Ascending aorta (tissue), 2 donors: ENCODE measurements around the gene HSP90AB1. TPM values are rescaled to one million over a fixed set of nuclear protein-coding genes. Genes with fewer than 3 reads are reported as not detected.
A peak's percentile ranks its signal among the peaks of the same experiment; 100 is the strongest.

ENCODE experiments used
- DNase-seq, 2 donors: peaks; one replicate each; pipeline ENCODE4 v3.0.0-alpha.2; 2019; ENCODE audit warnings: low spot score in 2 of 2
- H3K27ac ChIP-seq, 2 donors: fragments of 200-600 bp; sonication (generic); one replicate each; pipeline ENCODE4 v1.5.1; 2016 to 2017; ENCODE audit warnings: mild to moderate bottlenecking in 1 of 2
- H3K27me3 ChIP-seq: fragments of 200-600 bp; sonication (generic); one replicate; pipeline ENCODE4 v1.5.1; 2017
- H3K36me3 ChIP-seq, 2 donors: fragments of 200-600 bp; sonication (generic); one replicate each; pipeline ENCODE4 v1.5.1; 2016
- H3K4me1 ChIP-seq, 2 donors: fragments of 200-600 bp; sonication (generic); one replicate each; pipeline ENCODE4 v1.5.1; 2016 to 2017; ENCODE audit warnings: mild to moderate bottlenecking in 1 of 2
- H3K4me3 ChIP-seq, 2 donors: fragments of 200-600 bp; sonication (generic); one replicate each; pipeline ENCODE4 v1.5.1; 2016 to 2017; ENCODE audit warnings: mild to moderate bottlenecking in 1 of 2
- H3K9me3 ChIP-seq, 2 donors: fragments of 200-600 bp; sonication (generic); one replicate each; pipeline ENCODE4 v1.5.1; 2016
- intact Hi-C: fragments of 100-400 bp; cut with DNase I; formaldehyde crosslinking; loops from one replicate; pipeline ENCODE4 v1.15.1; 2023
- total RNA-seq: library from RNA; depleted of rRNA; stranded (reverse); fragments of >200 nt; gene quantifications from one replicate; pipeline ENCODE4 v1.1.0, GENCODE V29; 2016
- TF ChIP-seq, protein P1 (sequence below), 3 experiments: fragments of 200-600 bp in 2 of 3; fragments of 450-650 bp in 1 of 3; sonication (generic) in 2 of 3; IDR thresholded peaks; one replicate each; pipeline ENCODE4 v1.5.1; 2016 to 2019; ENCODE audit warnings: antibody characterized with exemption in 3 of 3, mild to moderate bottlenecking in 1 of 3, moderate library complexity in 1 of 3

The HSP90AB1 gene
- total RNA-seq, 1 donor from 2014 or later: 354 TPM

DNA sequence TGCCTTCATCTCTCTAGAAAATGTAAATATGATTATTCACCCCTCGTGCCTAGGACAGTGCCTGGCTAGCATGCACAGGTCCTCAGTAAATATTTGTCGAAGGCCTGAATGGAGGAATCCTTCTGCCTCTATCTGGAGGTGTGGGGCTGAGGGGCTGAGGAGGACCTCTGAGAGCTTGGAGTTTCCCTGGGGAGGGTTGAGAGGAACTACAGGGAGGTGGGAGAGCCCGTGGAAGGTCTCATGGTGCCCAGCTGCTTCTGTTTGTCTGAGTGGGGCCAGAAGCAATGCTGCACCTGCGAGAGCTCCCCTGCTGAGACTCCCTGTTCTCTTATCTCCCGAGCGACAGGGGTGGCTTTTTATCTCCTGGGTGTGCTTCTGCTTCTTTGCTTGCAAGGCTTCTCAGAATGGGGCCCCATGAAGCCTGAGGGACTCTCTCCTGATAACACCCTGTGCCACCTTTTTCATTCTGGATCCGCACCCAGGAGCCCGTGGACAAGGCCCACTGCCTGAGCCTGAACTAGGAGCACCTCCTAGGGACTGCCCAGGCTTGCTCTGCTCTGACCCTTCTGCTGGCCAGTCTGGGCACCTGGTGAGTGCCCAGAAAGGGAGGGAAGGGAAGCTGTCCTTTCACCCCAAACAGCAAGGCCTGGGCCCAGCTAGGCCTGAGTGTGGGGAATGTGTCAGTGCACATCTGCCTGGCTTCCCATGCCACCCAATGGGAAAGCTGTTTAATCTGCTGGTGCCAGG lies 21.1 kb upstream of the HSP90AB1 start:
- peaks cover 41 to 57% of the 10 kb centered on the region in 2 donors for H3K4me1 ChIP-seq
- intact Hi-C loops: no loop called here

DNA sequence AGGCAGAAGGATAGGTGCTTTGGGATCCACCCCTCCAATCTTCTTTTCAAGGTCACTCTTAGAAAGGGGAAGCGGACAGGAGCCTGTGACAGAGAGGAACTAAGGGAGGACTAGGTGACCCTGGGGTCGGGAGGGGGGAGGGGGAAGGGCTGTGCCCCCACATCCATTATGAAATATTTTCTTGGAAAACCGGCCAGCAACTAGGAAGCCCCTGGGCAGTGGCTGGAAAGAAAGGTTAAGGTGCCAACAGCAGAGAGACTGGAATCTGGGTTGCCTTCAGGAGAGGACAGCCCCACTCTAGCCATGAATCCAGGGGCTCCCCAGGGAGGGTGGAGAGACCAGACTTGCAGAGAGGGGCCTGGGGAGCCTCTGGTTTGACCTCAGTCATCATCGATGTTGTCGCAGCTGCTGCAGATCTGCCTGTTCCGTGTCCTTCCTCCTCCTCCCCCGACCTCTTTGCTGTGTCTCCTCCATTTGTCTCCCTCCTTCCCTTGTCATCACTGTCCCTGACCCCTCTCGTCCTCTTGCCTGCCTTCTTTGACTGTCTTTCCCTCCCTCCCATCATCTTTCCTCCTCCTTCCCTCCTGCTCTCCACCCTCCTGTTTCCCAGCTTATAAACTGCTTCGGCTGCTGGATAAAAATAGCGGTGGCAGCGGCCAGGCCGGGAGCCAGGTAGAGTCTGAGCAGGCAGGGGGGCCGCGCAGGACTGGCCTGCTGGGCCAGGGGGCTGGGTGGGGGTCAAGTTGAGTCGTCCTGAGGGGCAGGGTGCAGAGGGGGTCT lies 20.3 kb upstream of the HSP90AB1 start:
- Histone ChIP-seq H3K27me3 (no peaks in the 10 kb centered on the region), H3K27ac (peak overlapping the region; percentile 95 to 99), H3K4me1 (peaks cover 40 to 51% of the 10 kb centered on the region in 2 donors), H3K4me3 (peak overlapping the region; percentile 35 to 94), H3K9me3 (no peaks in the 10 kb centered on the region), H3K36me3 (peaks cover 24 to 35% of the 10 kb centered on the region in 2 donors)
- intact Hi-C loops: no loop called here
- TF ChIP-seq, protein P1, sequence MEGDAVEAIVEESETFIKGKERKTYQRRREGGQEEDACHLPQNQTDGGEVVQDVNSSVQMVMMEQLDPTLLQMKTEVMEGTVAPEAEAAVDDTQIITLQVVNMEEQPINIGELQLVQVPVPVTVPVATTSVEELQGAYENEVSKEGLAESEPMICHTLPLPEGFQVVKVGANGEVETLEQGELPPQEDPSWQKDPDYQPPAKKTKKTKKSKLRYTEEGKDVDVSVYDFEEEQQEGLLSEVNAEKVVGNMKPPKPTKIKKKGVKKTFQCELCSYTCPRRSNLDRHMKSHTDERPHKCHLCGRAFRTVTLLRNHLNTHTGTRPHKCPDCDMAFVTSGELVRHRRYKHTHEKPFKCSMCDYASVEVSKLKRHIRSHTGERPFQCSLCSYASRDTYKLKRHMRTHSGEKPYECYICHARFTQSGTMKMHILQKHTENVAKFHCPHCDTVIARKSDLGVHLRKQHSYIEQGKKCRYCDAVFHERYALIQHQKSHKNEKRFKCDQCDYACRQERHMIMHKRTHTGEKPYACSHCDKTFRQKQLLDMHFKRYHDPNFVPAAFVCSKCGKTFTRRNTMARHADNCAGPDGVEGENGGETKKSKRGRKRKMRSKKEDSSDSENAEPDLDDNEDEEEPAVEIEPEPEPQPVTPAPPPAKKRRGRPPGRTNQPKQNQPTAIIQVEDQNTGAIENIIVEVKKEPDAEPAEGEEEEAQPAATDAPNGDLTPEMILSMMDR (IDR thresholded peaks at IDR 0.05): no peak
- no peak for DNase-seq

More for the DNA sequence above, 21.1 kb upstream of the HSP90AB1 start:
- H3K27ac ChIP-seq: peak overlapping the region; percentile 95 to 99
- H3K9me3 ChIP-seq: no peaks in the 10 kb centered on the region
- no peaks in the 10 kb centered on the region for H3K27me3 ChIP-seq
- DNase-seq: no peak
- peaks cover 16 to 27% of the 10 kb centered on the region in 2 donors for H3K36me3 ChIP-seq
- TF ChIP-seq, protein P1 (IDR thresholded peaks at IDR 0.05): no peak
- peak overlapping the region in 1 of 2 donors; percentile 94 for H3K4me3 ChIP-seq

DNA sequence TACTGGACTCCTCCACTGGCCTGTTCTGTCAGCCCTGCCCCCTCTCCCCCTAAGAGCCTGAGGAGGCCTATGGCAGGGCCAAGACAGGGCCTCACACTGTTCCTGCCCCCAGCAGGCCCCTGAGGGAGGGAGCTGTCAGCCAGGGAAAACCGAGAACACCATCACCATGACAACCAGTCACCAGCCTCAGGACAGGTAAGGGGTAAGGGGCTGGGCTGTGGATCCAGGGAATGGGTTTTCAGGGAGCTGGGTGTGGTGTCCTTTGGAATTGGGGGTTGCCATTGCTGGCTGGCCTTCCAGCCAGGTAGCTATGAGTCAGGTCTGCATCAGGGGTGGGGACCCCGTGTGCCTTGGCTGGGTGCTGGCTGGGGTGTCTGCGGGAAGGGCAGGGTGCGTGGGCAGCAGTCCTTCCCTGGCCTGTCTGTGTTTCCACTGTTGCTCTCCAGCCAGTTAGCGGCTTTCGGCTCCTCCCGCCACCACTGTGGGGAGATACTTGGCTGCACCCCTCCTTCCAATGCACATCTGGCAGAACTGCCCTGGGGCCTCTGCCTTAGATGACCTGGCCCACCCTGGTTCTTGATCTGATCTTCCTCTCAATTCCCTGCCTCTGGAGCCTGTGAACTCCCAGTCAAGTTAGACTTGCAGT lies 19.6 kb upstream of the HSP90AB1 start:
- peaks cover 36 to 48% of the 10 kb centered on the region in 2 donors for H3K4me1 ChIP-seq
- H3K27me3 ChIP-seq: no peaks in the 10 kb centered on the region
- TF ChIP-seq, protein P1 (IDR thresholded peaks at IDR 0.05): no peak
- no peaks in the 10 kb centered on the region for H3K9me3 ChIP-seq
- DNase-seq: no peak
- intact Hi-C loops: no loop called here
- peaks cover 31 to 43% of the 10 kb centered on the region in 2 donors for H3K36me3 ChIP-seq
- peak overlapping the region; percentile 95 to 99 for H3K27ac ChIP-seq
- peak overlapping the region; percentile 35 to 94 for H3K4me3 ChIP-seq

DNA sequence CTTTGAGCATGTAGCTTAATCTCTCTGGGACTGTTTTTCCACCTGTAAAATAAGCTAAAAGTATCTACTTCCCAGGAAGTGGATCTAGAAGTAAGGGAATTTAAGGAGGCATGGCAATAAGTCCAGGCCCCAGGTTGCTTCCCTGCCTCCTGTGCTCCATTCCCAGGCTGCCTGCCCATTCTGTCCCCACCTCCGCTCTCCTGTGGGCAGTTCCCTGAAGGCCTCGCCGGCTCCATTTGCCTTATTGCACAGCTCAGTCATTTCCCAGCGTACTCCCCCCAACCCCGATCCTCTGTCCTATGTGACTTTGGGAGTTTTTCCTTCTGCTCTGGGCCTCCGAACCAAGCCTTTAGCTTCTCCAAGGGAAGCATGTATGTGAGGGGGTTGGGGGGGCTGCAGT lies 18.9 kb upstream of the HSP90AB1 start:
- Histone ChIP-seq H3K4me3 (no peak overlapping the region), H3K9me3 (no peaks in the 10 kb centered on the region), H3K27me3 (no peaks in the 10 kb centered on the region), H3K4me1 (peaks cover 38 to 49% of the 10 kb centered on the region in 2 donors), H3K27ac (peak overlapping the region; percentile 95 to 99), H3K36me3 (peaks cover 37 to 50% of the 10 kb centered on the region in 2 donors)
- TF ChIP-seq, protein P1 (IDR thresholded peaks at IDR 0.05): no peak
- intact Hi-C loops: no loop called here
- no peak for DNase-seq

DNA sequence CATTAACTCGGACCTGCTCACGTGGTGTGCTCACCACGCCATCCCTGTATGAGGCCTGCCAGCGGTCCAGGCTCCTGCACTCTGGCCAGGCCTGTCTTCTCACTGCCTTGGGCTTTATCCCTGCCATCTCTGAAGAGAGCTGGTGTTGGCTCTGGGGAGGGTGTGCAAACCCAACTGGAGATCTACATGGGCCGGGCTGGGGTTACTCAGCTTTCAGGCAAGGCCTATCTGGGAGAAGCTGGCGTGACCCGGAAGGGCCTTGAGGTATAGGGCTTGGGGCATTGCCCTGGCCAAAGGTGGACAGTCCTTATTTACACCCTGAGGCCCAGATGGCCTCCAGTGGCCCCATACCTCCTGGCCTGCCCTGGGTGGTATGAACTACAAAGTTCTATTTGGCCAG lies 18.5 kb upstream of the HSP90AB1 start:
- H3K4me3 ChIP-seq: no peak overlapping the region
- peak in 1 of 2 donors; percentile 45 for DNase-seq
- H3K27ac ChIP-seq: peak overlapping the region; percentile 95 to 99
- no peaks in the 10 kb centered on the region for H3K9me3 ChIP-seq
- intact Hi-C loops: no loop called here
- H3K36me3 ChIP-seq: peaks cover 38 to 54% of the 10 kb centered on the region in 2 donors
- H3K4me1 ChIP-seq: peaks cover 42 to 53% of the 10 kb centered on the region in 2 donors
- no peaks in the 10 kb centered on the region for H3K27me3 ChIP-seq
- TF ChIP-seq, protein P1 (IDR thresholded peaks at IDR 0.05): no peak
